A549 (cell line): ENCODE results near the gene GSTK1. TPM values are rescaled to one million over a fixed set of nuclear protein-coding genes. Genes with fewer than 3 reads are reported as not detected.

Experiments used
- ATAC-seq, 2 experiments: fragments of 200-7000 bp in 1 of 2; fragments of >200 bp in 1 of 2; cut with Nextera tagmentation in 1 of 2; cut with Tn5 transposase in 1 of 2; 3 replicates each; pipeline versions ENCODE4 v1.8.0 to v1.9.1; 2018 to 2020; ENCODE audit warnings: mild to moderate bottlenecking in 1 of 2, moderate library complexity in 1 of 2
- CTCF ChIA-PET: fragments of 300-600 bp; sonication (Branson Sonifier 250); formaldehyde crosslinking; extraction: SDS; loops from one replicate; lab custom pipeline; 2021; ENCODE audit warnings: antibody characterized with exemption, inconsistent platforms; lab: Yijun Ruan, JAX
- POLR2A ChIA-PET: fragments of 350-600 bp; formaldehyde crosslinking; extraction: SDS; loops from one replicate; lab custom pipeline; 2021; ENCODE audit warnings: antibody characterized with exemption, inconsistent platforms; lab: Yijun Ruan, JAX
- DNase-seq, 2 experiments: peaks; one replicate each; pipeline versions ENCODE4 v3.0.0 to v3.0.0-alpha.2; 2011 to 2016; ENCODE audit warnings: low read depth in 1 of 2, low spot score in 1 of 2
- FAIRE-seq: peaks from 2 replicates; lab custom pipeline; 2011; peaks lifted over from hg19 to GRCh38; lab: Jason Lieb, UNC
- H3K27ac ChIP-seq, 2 experiments: fragments of >200 bp; sonication (Bioruptor Twin); formaldehyde crosslinking; 3 replicates each; pipeline ENCODE4 v1.5.1; 2016 to 2017
- H3K4me1 ChIP-seq: fragments of >200 bp; sonication (Bioruptor Twin); formaldehyde crosslinking; 3 replicates; pipeline ENCODE4 v1.6.1; 2016
- H3K4me2 ChIP-seq: fragments of >200 bp; sonication (Bioruptor Twin); formaldehyde crosslinking; 3 replicates; pipeline ENCODE4 v1.6.1; 2016
- H3K4me3 ChIP-seq: fragments of >200 bp; sonication (Bioruptor Twin); formaldehyde crosslinking; 3 replicates; pipeline ENCODE4 v1.5.1; 2016
- H3K9me3 ChIP-seq: fragments of >200 bp; sonication (Bioruptor Twin); formaldehyde crosslinking; 3 replicates; pipeline ENCODE4 v1.6.1; 2016
- ATOH8 ChIP-seq: fragments of 250-450 bp; sonication (Bioruptor Pico); IDR thresholded peaks from 2 replicates; pipeline ENCODE4 v1.5.0; 2020; ENCODE audit warnings: low read depth, mild to moderate bottlenecking, moderate library complexity
- CEBPB ChIP-seq, 2 experiments: fragments of >200 bp in 1 of 2; sonication (Bioruptor Twin) in 1 of 2; formaldehyde crosslinking in 1 of 2; IDR thresholded peaks; 2 replicates each; pipeline ENCODE4 v1.6.1; 2012 to 2016
- CHD4 ChIP-seq: fragments of 200-600 bp; sonication (generic); IDR thresholded peaks from 2 replicates; pipeline ENCODE4 v1.6.1; 2016; ENCODE audit warnings: antibody characterized with exemption, mild to moderate bottlenecking, borderline replicate concordance
- CTCF ChIP-seq: fragments of >200 bp; sonication (Bioruptor Twin); formaldehyde crosslinking; IDR thresholded peaks from 3 replicates; pipeline ENCODE4 v1.5.1; 2016
- ELK1 ChIP-seq: fragments of 150-350 bp; IDR thresholded peaks from 2 replicates; pipeline ENCODE4 v1.6.1; 2014; ENCODE audit warnings: low read depth, mild to moderate bottlenecking, low read length
- EP300 ChIP-seq, 2 experiments: fragments of >200 bp; sonication (Bioruptor Twin); formaldehyde crosslinking; IDR thresholded peaks; 2 replicates in 1 of 2; 3 replicates in 1 of 2; pipeline ENCODE4 v1.6.1; 2016 to 2017
- ESRRA ChIP-seq: fragments of 150-350 bp; IDR thresholded peaks from 2 replicates; pipeline ENCODE4 v1.6.1; 2014; ENCODE audit warnings: mild to moderate bottlenecking, low read length, borderline replicate concordance
- FOSB ChIP-seq: fragments of 250-450 bp; sonication (Bioruptor Pico); IDR thresholded peaks from 2 replicates; pipeline ENCODE4 v1.5.0; 2020; ENCODE audit warnings: mild to moderate bottlenecking, moderate library complexity
- GATA3 ChIP-seq: IDR thresholded peaks from 2 replicates; pipeline ENCODE4 v1.6.1; 2012; ENCODE audit warnings: borderline replicate concordance
- HEYL ChIP-seq: fragments of 250-450 bp; sonication (Bioruptor Pico); IDR thresholded peaks from 2 replicates; pipeline ENCODE4 v1.8.0; 2021; ENCODE audit warnings: mild to moderate bottlenecking, moderate library complexity
- HMGXB4 ChIP-seq: fragments of 250-450 bp; sonication (Bioruptor Pico); IDR thresholded peaks from 2 replicates; pipeline ENCODE4 v1.5.0; 2021; ENCODE audit warnings: mild to moderate bottlenecking, moderate library complexity, borderline replicate concordance
- HOXB5 ChIP-seq: fragments of 250-450 bp; sonication (Bioruptor Pico); IDR thresholded peaks from 2 replicates; pipeline ENCODE4 v1.5.0; 2020; ENCODE audit warnings: mild to moderate bottlenecking, moderate library complexity
- PBX3 ChIP-seq: IDR thresholded peaks from 2 replicates; pipeline ENCODE4 v1.6.1; 2012
- PHF8 ChIP-seq: fragments of 200-600 bp; sonication (generic); IDR thresholded peaks from 2 replicates; pipeline ENCODE4 v1.6.1; 2016; ENCODE audit warnings: low read depth, mild to moderate bottlenecking, antibody characterized with exemption, moderate library complexity, borderline replicate concordance
- POLR2A ChIP-seq: IDR thresholded peaks from 2 replicates; pipeline ENCODE4 v1.6.1; 2012; ENCODE audit warnings: mild to moderate bottlenecking, low read length
- POLR2AphosphoS2 ChIP-seq: conservative IDR thresholded peaks from 2 replicates; pipeline ENCODE4 v1.6.1; 2012; ENCODE audit warnings: low read length, improper control_type of control experiment, inconsistent platforms
- RAD21 ChIP-seq, 2 experiments: fragments of >200 bp in 1 of 2; sonication (Bioruptor Twin) in 1 of 2; formaldehyde crosslinking in 1 of 2; IDR thresholded peaks in 1 of 2; conservative IDR thresholded peaks in 1 of 2; 2 replicates in 1 of 2; 3 replicates in 1 of 2; pipeline ENCODE4 v1.6.1; 2012 to 2018; ENCODE audit warnings: inconsistent platforms in 1 of 2
- REST ChIP-seq: fragments of 200-600 bp; sonication (generic); IDR thresholded peaks from 2 replicates; pipeline ENCODE4 v1.6.1; 2016; ENCODE audit warnings: antibody characterized with exemption, mild to moderate bottlenecking, moderate library complexity
- RFX5 ChIP-seq: fragments of 450-650 bp; IDR thresholded peaks from 2 replicates; pipeline ENCODE4 v1.7.1; 2014; ENCODE audit warnings: antibody characterized with exemption, mild to moderate bottlenecking, moderate library complexity
- SREBF2 ChIP-seq: fragments of 450-650 bp; IDR thresholded peaks from 2 replicates; pipeline ENCODE4 v1.6.1; 2014; ENCODE audit warnings: mild to moderate bottlenecking, moderate library complexity
- TFCP2L1 ChIP-seq: fragments of 250-450 bp; sonication (Bioruptor Pico); IDR thresholded peaks from 2 replicates; pipeline ENCODE4 v1.5.0; 2021; ENCODE audit warnings: mild to moderate bottlenecking
- TP53 ChIP-seq: fragments of 250-450 bp; sonication (Bioruptor Pico); IDR thresholded peaks from 2 replicates; pipeline ENCODE4 v1.5.0; 2021; ENCODE audit warnings: mild to moderate bottlenecking, moderate library complexity
- ZFP36 ChIP-seq: fragments of 450-650 bp; IDR thresholded peaks from 2 replicates; pipeline ENCODE4 v1.6.1; 2014; ENCODE audit warnings: borderline replicate concordance; ENCODE audit not compliant: partially characterized antibody
- ZSCAN20 ChIP-seq: fragments of 250-450 bp; sonication (Bioruptor Pico); IDR thresholded peaks from 2 replicates; pipeline ENCODE4 v1.8.0; 2022; ENCODE audit warnings: mild to moderate bottlenecking, moderate library complexity
- WGBS: methylation state at CpG from one replicate; pipeline ENCODE4 v1.1.6; 2017; ENCODE audit errors: missing lambda C conversion rate; 5-methylcytosine and 5-hydroxymethylcytosine counted together
- polyA plus RNA-seq, 4 experiments: library from polyadenylated mRNA; depleted of rRNA in 3 of 4; stranded (reverse); fragments of >200 nt; fragmentation: RNase III in 1 of 4; extraction: RNeasy Plus Mini Kit Qiagen cat#74134 plus additional on column Dnase treatment in 1 of 4; gene quantifications; 2 replicates in 3 of 4; 3 replicates in 1 of 4; pipeline ENCODE4 v1.2.3, GENCODE V29; 2011 to 2017

Gene GSTK1
- polyA plus RNA-seq, 2 of the 4 experiments (the other 2 are of a cell fraction), result 76.6 to 91.5 TPM

- Histone ChIP-seq H3K4me3 (no peak overlapping the region), H3K27ac (no peak overlapping the region), H3K4me1 (peaks cover 14% of the 10 kb centered on the region), H3K9me3 (no peaks in the 10 kb centered on the region), H3K4me2 (no peak overlapping the region)
- ChIA-PET CTCF (interaction anchor here (0.9 to 3.5 kb wide), 4 partner anchors 10 to 55 kb away, joined by 3 to 22 read pairs (median 6); partner anchors contain the start of gene CLCN1), POLR2A (no interaction called here)
- FAIRE-seq, result no peak
- TF ChIP-seq REST, result no peak
- no peak for TF ChIP-seq ELK1
- no peak for TF ChIP-seq TFCP2L1 (CRISPR knock-in tag)
- TF ChIP-seq HMGXB4, result no peak
- TF ChIP-seq SREBF2, result no peak
- no peak for TF ChIP-seq RAD21 (conservative IDR thresholded peaks at IDR 0.05 in 1 of 2, IDR thresholded peaks at IDR 0.05 in 1 of 2)
- TF ChIP-seq GATA3, result no peak
- no peak for TF ChIP-seq ZFP36
- TF ChIP-seq TP53, result no peak
- no peak for TF ChIP-seq ATOH8 (CRISPR knock-in tag)
- TF ChIP-seq ZSCAN20 (CRISPR knock-in tag), result no peak
- no peak for TF ChIP-seq FOSB (CRISPR knock-in tag)
- TF ChIP-seq POLR2AphosphoS2, result no peak
- DNase-seq, result no peak
- no peak for ATAC-seq
These were observed 32.6 kb downstream of the GSTK1 start for GRCh38 chr7:143295870-143296269.

GRCh38 chr7:143296686-143297085 is 33.4 kb downstream of the GSTK1 start:
- CTCF ChIA-PET, result interaction anchor here (0.9 to 3.5 kb wide), 4 partner anchors 10 to 56 kb away, joined by 3 to 22 read pairs (median 6); partner anchors contain the start of gene CLCN1

More at GRCh38 chr7:143296686-143297085, 33.4 kb downstream of the GSTK1 start:
- DNase-seq, result no peak
- no peak for FAIRE-seq
- WGBS, result 73% methylated on average over 2 of the region's 2 CpGs
- no peak overlapping the region for H3K4me3 ChIP-seq
- H3K27ac ChIP-seq, result no peak overlapping the region
- peaks cover 14% of the 10 kb centered on the region for H3K4me1 ChIP-seq
- POLR2A ChIA-PET, result no interaction called here
- H3K9me3 ChIP-seq, result no peaks in the 10 kb centered on the region
- no peak for TF ChIP-seq EP300 (IDR thresholded peaks at IDR 0.05)
- no peak for TF ChIP-seq RFX5
- TF ChIP-seq HEYL (CRISPR knock-in tag), result no peak
- TF ChIP-seq ELK1, result no peak
- no peak for TF ChIP-seq CTCF
- TF ChIP-seq HOXB5 (CRISPR knock-in tag), result no peak
- TF ChIP-seq CHD4, result no peak
- no peak for TF ChIP-seq POLR2A
- TF ChIP-seq PBX3, result no peak
- no peak for TF ChIP-seq CEBPB (IDR thresholded peaks at IDR 0.05)
- no peak for TF ChIP-seq ESRRA
- no peak for TF ChIP-seq PHF8
- no peak overlapping the region for H3K4me2 ChIP-seq
- ATAC-seq, result no peak
